Measurements from ENCODE around the gene FYN.

GRCh38 chr6:111743862-111744692 is 129.2 kb downstream of the FYN start:
- no peak for TF ChIP-seq YY1 (IDR thresholded peaks at IDR 0.05)
- TF ChIP-seq CTCF (IDR thresholded peaks at IDR 0.05; ENCODE audit: low read depth, low read length, missing input control): no peak
- no peak for TF ChIP-seq REST (IDR thresholded peaks at IDR 0.05)
- TF ChIP-seq JUND (IDR thresholded peaks at IDR 0.05): no peak
- no peak for TF ChIP-seq FOXA1 (IDR thresholded peaks at IDR 0.05)
- TF ChIP-seq ATF3 (IDR thresholded peaks at IDR 0.05): no peak
- no peak for TF ChIP-seq TAF1 (conservative IDR thresholded peaks at IDR 0.05)
